GM12873 (cell line): Measurements from ENCODE around the gene GGA1.

Experiments used
- TF ChIP-seq, protein P1 (sequence below): IDR thresholded peaks from 2 replicates; pipeline ENCODE4 v1.5.1; 2012; ENCODE audit warnings: low read depth, mild to moderate bottlenecking, moderate library complexity, low read length, control low read depth; ENCODE audit not compliant: insufficient read depth; ENCODE audit errors: missing control alignments

GGA1 gene

DNA sequence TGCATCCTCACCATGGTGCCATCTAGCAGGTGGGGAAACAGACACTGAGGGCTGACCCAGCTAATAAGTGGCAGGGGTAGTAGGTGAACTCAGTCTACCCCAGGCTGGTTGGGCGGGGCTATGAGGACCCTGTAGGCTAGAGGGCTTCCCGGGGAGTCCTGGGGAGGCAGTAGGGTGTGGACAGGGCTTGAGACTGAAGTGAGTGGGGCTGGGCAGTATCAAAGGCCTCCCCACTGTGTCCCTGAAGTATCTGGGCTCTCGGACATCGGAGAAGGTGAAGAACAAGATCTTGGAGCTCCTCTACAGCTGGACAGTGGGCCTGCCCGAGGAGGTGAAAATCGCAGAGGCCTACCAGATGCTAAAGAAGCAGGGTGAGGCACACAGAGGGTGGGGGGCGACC, 11.4 kb downstream of the GGA1 start:
- TF ChIP-seq, protein P1, sequence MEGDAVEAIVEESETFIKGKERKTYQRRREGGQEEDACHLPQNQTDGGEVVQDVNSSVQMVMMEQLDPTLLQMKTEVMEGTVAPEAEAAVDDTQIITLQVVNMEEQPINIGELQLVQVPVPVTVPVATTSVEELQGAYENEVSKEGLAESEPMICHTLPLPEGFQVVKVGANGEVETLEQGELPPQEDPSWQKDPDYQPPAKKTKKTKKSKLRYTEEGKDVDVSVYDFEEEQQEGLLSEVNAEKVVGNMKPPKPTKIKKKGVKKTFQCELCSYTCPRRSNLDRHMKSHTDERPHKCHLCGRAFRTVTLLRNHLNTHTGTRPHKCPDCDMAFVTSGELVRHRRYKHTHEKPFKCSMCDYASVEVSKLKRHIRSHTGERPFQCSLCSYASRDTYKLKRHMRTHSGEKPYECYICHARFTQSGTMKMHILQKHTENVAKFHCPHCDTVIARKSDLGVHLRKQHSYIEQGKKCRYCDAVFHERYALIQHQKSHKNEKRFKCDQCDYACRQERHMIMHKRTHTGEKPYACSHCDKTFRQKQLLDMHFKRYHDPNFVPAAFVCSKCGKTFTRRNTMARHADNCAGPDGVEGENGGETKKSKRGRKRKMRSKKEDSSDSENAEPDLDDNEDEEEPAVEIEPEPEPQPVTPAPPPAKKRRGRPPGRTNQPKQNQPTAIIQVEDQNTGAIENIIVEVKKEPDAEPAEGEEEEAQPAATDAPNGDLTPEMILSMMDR: no peak

DNA sequence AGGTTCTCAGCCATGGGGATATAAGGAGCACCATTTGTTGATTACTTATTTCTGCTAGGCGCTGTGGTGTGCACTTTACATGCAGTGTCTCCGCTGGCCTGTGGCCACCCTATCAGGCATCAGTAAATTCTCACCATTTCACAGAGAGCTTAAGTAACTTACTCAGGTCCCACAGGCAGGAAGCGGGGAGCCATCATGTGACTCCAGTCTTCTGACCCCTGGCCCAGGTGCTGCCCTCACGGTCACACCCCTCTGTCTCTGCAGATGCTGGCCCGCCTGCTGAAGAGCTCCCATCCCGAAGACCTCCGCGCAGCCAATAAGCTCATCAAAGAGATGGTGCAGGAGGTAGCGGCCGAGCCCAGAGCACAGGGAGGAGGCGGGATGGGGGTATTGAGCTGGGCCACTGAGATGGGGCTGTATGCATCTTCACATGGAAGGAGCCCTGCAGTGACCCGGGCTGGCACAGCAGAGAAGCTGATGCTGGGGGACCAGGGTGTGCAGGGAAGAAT, 12.8 kb downstream of the GGA1 start:
- TF ChIP-seq, protein P1: no peak

DNA sequence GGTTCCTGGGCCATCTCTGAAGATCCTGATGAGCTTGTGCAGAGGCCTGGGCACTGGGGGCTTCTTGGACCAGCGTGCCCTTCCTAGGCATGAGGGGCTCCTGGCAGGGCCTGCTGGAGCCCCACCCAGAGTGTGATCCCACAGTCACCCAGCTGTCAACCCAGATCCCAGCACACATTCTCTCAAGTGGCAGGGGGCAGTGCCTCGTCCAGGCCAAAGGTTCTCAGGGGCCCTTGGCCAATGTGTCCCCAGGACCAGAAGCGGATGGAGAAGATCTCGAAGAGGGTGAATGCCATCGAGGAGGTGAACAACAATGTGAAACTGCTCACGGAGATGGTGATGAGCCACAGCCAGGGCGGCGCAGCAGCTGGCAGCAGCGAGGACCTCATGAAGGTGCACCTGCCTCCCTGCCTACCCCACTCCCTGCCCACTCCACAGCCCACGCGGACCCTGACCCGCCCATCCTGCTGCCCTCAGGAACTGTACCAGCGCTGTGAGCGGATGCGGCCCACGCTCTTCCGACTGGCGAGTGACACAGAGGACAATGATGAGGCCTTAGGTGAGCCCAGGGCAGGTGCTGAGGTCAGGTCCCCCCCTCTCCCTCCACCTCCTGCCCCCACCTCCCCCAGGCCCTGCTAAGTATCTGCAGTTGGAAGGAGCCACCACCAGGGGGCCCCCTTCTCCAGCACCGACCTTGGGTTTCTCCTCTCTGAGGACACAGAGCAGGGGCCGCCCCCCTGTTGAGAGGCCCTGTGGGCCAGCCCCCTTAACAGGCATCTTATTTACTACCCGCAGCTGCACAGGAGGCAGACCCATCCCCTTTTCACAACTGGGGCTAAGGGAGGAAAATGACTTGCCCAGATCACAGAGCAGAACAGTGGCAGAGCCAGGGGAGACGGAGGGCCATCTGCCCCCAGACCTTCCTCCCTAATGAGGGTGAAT, 14.7 kb downstream of the GGA1 start:
- TF ChIP-seq, protein P1: peak; percentile 75

DNA sequence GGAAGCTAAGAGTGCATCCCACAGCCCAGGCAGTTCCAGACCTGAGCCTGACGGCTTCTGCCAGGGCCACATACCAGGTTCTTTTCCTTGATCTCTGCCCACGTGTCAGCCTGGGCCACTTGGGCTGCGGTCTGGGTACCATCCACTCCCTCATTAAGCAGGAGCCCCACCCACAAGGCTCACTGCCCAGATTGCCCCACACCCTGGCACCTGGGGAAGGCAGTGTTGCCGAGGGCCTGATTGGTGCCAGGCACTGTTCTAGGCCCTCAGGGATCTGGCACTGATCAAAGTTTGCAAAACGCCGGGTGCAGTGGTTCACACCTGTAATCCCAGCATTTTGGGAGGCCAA, 15.4 kb downstream of the GGA1 start:
- TF ChIP-seq, protein P1: no peak

DNA sequence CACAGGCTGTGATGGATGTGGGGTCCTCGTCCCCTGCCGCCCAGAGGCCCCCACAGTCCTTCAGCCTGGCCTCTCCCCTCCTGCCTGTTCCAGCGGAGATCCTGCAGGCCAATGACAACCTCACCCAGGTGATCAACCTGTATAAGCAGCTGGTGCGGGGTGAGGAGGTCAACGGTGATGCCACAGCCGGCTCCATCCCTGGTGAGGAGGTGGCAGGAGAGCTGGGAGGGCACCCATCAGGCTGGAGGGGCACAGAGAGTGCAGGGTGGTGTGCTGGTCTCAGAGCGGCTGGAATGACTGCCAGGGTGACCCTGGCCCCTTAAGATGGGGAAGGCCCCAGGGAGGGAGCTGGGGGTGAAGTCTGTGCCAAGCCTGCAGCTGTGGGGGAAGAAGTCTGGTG, 16.2 kb downstream of the GGA1 start:
- TF ChIP-seq, protein P1: no peak

DNA sequence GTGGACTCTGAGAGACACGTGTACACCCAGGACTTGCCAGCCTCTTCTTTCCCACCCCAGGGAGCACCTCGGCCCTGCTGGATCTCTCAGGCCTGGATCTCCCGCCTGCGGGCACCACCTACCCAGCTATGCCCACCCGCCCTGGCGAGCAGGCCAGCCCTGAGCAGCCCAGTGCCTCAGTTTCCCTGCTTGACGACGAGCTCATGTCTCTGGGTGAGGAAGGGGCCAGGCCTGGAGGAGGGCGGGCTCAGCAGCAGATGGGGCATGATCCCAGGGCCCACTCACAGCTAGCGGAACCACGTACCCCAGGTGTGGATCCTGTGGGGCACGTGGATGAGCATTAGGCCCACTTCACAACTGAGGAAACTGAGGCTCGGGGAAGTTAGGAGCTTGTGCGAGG, 17.1 kb downstream of the GGA1 start:
- TF ChIP-seq, protein P1: no peak

DNA sequence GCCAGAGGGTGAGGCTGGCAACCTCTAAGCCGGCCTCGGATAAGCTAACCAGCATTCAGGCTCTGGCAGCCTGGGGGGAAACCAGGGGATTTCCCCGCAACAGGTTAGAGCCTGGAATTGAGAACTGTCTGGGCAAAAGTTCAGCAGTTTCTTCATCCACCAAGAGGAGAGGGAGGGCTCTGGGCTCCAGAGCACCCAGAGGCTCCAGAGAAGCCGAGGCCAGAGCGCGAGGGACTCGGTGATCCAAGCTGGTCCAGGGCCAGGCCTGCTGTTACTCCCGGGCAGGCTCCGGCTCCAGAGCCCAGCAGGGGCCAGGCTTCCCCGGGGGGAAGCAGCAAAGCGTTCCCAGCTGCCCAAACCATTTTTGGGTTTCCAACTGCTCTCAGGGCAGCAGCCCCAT, 17.5 kb downstream of the GGA1 start:
- TF ChIP-seq, protein P1: no peak
